IPS-18c (cell line): ENCODE data around the gene ACOT9.
"Not testable (repeated sequence)": the region's sequence is repeated elsewhere in the genome, so short reads cannot be mapped to it uniquely, and the experiment has no call there.

Experiments used
- H3K4me3 ChIP-seq: 2 replicates; pipeline ENCODE4 v1.7.0; 2013; ENCODE audit warnings: low read depth, mild to moderate bottlenecking, low read length, moderate library complexity; ENCODE audit not compliant: insufficient read depth
- H3K9me3 ChIP-seq: one replicate; pipeline ENCODE4 v1.6.1; 2013; ENCODE audit warnings: mild to moderate bottlenecking, low read length, moderate library complexity; ENCODE audit not compliant: control insufficient read depth, insufficient read depth

ACOT9 gene

DNA sequence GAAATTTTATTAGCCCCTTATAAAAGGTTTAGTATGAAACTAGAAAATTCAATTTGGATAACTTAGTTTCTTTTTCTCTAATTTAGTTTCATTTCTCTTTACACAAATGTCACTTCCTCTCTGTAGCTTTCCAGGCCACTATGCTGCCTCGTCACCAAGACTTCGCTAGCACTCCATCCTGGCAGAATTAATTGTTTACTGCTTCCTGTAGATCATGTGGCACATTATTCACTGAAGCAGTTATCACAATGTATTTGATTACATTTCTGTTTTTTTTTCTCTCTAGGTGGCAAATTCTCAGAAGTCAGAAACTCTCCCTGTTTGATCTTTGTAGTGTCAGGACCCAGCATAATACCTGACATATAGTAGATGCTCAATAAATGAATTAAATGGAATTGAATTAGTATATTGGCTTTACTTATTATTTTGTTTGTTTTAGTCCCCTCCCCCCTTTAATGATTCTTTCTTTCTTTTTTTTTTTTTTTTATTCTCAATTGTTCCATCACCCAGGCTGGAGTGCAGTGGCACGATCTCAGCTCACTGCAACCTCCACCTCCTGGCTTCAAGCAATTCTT is 30.6 kb upstream of the ACOT9 start:
- no peak overlapping the region for H3K4me3 ChIP-seq
- no peaks in the 10 kb centered on the region for H3K9me3 ChIP-seq

DNA sequence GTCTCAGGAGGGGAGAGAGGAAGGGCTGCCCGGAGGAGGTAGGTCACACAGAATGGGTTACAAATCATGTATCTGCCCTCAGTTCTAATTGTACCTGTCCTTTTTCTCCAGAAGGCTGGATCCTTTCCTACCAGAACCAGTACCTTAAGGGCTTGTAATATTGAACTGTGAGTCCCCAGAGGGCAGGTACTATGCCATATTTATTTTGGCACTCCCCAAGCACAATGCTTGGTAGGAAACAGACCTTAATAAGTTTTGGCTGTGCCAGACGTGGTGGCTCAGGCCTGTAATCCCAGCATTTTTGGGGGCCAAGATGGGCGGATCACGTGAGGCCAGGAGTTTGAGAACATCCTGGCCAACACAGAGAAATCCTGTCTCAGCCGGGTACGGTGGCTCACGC is 28.0 kb upstream of the ACOT9 start:
- not testable (repeated sequence) for H3K9me3 ChIP-seq, H3K4me3 ChIP-seq

DNA sequence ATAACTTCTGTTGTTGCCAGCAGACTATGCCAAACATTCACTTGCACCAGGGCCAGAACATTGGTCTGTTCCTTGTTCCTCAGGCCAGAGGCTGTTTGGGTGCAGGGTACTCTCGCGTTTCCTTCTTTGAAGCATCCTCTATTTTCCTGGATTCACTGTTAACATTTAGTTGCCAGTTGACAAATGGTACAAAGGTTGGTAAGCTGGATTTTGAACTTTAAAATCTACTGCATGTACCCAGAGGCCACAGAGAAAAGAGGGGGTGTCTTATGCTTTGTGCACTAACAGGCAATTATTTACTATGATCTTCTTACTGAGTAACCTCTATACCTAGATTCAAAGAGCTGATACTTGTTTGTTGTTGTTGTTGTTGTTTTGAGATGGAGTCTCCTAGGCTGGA is 27.1 kb upstream of the ACOT9 start:
- H3K4me3 ChIP-seq, result no peak overlapping the region
- no peaks in the 10 kb centered on the region for H3K9me3 ChIP-seq

DNA sequence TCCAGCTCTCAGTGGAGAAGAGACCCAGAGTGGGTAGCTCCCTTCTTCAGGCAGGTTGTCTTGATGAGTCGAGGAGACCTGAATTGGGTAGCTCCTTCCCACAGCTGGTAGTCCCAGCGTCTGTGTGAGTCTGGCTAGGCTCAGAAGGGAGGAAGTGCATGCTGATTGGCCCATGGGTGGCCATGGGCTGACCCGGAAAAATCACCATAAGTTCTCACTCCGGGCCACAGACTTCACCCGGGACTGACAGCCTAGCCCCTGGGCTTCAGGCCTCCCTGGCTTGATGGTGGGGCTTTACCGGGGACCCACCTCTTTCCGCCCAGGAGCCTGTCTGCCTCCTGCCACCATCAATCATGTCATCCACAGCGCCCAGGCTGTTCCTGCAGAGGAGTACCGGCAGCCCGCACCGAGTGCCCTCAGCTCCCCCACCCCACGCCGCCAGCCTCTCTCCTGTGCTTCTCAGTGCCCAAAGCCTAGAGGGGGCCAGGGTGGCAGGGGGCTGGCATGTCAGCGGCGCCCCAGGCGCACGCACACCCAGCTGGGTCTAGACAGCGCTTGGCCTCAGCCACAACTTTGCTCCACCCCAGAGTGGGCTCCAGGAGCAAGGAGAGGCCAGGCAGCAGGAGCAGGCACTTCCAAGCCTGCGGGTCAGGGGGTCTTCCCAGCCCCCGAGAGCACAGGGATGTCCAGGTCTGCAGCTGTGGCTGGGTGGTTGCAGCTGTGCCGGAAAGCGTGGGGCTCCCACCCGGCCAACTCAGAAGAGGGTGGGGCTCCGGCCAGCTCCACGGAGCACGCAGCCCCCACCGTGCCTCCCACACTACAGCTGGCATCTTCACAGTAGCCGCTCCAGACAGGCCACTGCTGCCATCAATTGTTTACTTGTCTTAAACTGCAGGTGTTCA is 23.8 kb upstream of the ACOT9 start:
- H3K4me3 ChIP-seq, result no peak overlapping the region
- no peaks in the 10 kb centered on the region for H3K9me3 ChIP-seq

DNA sequence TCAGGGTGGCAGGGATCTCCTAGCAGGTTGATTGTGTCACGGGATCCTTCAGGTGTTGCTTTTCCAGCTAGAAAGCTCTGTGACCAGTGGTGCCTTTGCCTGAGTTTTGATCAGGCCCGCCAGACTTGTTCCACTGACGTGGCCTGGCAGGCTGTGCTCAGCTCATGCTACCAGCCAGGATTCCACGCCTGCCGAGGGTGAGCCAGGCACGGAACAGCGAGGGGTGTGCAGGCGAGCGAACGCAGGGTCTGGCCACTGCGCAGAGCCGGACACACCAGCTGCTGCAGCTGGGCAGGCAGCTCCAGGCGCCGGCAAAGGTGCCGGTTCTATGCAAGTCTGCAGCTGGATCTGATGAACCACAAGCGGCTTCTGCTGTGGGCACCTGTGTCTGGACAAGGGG is 22.8 kb upstream of the ACOT9 start:
- no peak overlapping the region for H3K4me3 ChIP-seq
- H3K9me3 ChIP-seq, result no peaks in the 10 kb centered on the region

DNA sequence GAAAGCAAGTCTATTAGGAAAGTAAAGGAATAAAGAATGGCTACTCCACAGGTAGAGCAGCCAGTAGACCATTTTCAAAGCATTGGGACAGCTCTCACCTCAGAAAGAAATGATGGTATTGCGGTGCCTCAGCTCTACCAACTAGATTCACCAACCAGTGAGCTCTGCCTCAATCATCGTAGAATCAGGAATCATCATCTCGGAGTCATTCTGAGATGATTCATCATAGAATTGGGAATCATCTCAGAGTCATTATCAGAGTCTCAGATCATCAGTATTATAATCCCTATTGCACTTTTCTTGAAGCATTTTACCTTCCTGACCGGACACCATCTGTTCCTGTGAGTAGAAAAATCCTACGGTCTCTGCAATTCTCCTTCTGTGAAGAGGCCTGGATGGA is 22.4 kb upstream of the ACOT9 start:
- Histone ChIP-seq H3K4me3 (no peak overlapping the region), H3K9me3 (no peaks in the 10 kb centered on the region)

DNA sequence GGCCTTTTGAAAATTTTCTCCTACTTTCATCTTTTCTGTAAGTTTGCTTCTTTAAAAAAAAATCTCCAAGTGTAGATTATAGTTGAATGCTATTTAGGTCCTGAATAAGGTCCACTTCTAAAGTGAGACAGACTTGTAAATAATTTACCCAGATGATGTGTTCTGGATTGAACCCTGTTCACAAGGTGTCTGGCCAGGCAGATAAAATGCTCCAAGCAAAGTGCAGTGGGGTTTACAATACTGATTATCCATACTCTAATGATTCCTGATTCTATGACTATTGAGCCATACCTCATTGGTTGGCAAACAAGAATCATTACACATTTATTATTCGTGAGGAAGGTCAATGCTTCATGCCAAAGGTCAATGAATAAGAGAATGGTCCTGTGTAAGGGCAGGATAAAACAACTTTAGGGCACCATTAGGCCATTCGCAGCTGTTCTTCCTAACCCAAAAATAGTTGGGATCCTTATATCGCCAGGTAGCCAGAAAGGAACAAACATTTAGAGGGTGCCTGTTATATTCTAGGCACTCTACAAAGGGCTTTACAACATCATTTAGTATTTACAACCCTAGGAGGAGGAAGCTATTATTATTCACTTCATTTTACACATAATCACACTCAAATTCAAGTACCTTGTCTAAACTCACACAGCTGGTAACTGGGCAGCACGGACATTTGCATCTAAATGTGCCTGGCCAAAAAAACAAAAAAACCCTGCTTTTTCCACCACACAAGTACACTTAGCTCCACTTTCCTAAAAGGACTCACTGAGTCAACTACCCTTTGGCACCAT is 21.3 kb upstream of the ACOT9 start:
- no peaks in the 10 kb centered on the region for H3K9me3 ChIP-seq
- H3K4me3 ChIP-seq, result no peak overlapping the region

DNA sequence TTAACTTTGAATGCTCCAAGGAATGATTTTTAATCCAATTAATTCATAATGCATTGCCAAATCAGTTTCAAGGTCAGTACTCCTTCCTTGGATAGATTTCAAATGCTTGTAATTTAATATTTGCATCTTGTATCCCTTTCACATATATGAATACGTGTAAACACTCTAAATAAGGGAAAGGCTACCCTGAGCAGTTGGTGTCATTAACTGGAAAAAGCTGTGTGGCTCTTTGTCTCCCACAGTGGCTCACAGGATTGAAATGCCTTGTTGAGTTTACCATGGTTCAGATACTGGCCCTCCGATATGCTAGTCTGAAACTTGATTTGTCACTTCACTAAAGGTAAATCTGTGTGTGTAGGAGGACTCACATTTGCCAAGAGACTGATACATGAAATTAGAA is 16.7 kb upstream of the ACOT9 start:
- H3K9me3 ChIP-seq, result peaks cover 2% of the 10 kb centered on the region
- no peak overlapping the region for H3K4me3 ChIP-seq

DNA sequence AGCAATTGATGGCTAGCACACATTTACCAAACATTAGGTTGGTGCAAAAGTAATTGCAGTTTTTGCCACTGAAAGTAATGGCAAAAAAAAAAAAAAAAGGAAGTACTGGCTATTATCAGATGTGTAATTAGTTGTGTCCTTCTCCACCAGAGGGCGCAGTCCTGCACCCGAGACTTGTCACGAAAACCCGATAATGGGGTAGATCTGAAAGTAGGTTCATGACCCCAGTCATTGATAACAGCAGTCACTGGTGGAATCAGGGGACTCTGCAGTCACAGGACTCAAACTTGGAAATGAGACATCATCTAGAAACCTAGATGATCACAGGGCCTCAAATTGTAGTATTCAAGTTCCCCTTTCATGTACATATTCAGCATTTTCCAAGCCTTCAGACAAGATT is 13.1 kb upstream of the ACOT9 start:
- H3K4me3 ChIP-seq, result no peak overlapping the region
- H3K9me3 ChIP-seq, result peaks cover 2% of the 10 kb centered on the region

DNA sequence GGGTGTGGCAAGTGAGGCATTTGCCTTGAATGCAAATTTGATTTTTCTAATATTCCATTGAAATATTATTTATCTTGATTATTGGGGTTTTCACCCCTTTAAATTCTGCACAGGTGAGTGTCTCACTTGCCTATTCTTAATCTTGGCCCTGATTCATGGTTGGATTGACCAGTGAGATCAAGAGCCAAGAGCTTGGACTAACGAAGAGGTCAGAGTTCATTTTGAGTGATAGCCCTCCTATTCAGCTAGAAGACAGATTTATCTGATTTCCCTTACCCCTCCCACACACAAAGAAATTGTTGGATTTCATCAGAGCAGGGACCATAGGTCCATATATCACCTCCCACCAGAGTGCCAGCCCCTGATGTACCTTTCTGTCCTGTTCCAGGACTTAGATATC is 11.6 kb upstream of the ACOT9 start:
- Histone ChIP-seq H3K9me3 (peaks cover 2% of the 10 kb centered on the region), H3K4me3 (no peak overlapping the region)

DNA sequence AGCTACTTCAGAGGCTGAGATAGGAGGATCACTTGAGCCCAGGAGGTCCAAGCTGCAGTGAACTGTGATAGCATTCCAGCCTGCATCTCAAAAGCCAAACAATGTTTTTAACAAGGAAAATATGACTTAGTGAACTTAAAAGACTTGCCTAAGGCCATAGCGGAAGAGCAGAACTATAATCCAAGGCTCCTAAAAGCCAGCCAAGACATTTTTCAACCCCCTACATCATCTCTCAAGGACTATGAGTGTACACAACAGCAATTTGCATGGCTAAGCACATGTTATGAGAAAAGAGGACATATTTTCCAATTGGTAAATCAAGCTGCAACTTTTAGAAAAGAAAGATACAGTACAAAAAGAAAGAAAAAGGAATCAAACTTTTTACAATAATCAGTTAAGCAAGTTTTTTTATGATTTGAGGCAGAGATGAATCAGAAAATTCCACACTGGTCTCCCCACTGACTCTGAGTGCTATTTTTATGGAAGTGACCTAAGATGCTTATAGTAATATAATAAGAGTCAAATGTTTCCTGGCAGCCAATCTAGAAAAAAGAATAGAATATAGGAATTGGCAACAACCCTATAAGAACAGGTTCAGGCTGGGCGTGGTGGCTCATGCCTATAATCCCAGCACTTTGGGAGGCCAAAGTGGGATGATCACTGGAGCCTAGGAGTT is 9.8 kb upstream of the ACOT9 start:
- Histone ChIP-seq H3K9me3 (peaks cover 2% of the 10 kb centered on the region), H3K4me3 (no peak overlapping the region)

DNA sequence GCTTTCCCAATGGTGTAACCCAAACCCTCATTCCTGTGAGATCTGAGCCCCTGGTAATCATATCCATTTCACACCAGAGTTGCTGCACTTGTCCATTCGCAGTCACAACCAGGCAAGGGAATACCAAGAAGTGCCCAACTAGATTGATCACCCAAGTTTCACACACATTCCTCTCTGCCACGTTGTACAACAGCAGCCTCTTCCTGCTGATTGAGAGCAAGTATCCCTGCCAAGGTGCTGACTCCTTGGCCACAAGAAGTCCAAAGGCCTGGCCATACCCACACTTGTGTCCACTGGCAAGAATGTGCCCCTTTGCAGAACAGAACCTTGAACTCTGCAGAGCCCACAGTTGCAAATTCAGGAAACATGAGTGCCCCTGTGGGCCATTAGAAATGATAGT is 6.5 kb upstream of the ACOT9 start:
- Histone ChIP-seq H3K4me3 (no peak overlapping the region), H3K9me3 (no peaks in the 10 kb centered on the region)

DNA sequence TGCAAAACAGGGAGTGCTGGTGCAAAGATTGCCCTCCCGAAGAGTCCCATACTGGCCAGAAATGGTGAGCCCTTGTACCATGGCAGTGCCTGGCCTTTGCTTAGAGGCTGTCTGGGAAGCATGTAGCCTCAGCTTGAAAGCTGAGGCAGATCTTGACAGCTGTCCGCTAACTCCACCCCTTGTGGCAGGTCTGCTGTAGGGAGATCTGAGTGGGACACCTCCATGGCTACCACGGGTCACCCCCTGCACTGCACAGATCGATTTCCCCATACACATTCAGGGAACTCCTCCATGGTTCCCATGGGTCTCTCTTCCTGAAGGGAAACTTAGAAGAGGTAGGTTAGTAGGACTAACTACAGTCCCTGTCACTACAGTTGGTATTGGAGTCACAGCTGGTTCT is 6.1 kb upstream of the ACOT9 start:
- Histone ChIP-seq H3K9me3 (no peaks in the 10 kb centered on the region), H3K4me3 (no peak overlapping the region)

DNA sequence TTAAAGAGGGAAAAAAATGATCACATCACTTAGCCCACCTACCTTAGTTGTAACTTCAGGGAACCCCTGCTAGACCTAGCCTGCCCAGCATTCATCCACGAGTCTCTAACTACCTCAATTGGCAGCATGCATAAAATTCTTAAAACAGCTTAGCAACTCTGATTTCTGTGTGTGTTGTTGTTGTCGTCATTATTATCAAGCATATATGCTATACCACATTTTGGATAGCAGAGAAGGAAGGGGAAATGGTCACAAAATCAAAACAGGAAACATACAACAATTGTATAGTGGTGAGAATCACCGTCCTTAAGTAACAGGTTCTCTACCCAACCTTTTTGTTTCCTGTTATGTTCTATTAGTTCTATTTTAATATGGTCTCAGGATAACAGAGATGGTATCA is 2.7 kb upstream of the ACOT9 start:
- Histone ChIP-seq H3K4me3 (no peak overlapping the region), H3K9me3 (no peaks in the 10 kb centered on the region)

DNA sequence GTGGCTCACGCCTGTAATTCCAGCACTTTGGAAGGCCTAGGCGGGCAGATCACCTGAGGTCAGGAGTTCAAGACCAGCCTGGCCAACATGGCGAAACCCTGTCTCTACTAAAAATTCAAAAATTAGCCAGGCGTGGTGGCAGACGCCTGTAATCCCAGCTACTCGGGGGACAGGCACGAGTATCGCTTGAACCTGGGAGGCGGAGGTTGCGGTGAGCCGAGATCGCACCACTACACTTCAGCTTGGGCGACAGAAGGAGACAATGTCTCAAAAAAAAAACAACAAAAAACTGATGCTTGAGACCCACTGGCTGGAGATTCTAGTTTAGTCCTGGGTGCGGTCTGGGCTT is 521 bp upstream of the ACOT9 start:
- peak overlapping the region; percentile 66; the same call in 1 of the 2 replicates for H3K4me3 ChIP-seq
- H3K9me3 ChIP-seq, result not testable (repeated sequence)

DNA sequence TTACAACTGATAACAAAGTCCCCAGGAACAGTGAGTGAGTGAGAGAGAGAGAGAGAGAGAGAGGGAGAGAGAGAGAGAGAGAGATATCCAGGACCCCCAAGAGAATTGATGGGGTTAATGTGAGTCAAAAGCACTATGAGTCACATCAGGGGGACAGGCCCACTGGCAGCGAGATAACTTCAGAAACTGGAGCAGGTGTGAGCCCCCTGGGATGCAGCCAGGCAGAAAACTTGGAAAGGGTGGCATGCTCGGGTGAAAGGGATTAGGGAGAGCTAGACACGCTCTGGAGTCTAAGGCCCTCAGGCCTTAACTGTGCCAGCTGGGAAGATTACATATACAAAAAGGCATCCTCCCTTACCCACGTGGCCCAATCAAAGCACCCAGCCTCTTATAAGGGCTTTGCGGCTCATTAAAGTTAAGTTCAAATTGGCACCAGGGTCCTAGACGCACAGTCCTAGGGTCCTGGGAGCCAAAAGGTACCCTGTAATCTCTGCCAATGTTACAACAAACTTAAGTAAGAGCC is 841 bp downstream of the ACOT9 start:
- peak overlapping the region; percentile 66 for H3K4me3 ChIP-seq

DNA sequence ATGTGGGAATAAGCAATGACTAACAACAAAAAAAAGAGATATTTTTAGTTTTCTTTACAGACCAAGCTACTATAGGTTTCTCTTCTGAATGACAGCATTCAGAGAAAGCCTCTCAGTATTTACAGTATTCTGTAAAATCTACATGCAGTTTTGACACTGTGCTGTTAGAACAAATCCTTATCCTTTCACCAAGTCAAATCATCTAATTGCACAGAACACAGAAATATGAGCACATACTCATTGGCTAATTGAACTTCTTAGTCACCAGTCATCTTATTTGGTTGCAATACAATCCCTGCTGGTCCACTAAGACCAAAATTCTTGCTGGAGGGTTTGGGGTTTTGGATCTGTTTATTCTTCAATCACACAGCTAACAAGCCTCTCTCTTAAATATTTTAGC is 5.7 kb downstream of the ACOT9 start:
- Histone ChIP-seq H3K4me3 (no peak overlapping the region), H3K9me3 (no peaks in the 10 kb centered on the region)

More for the DNA sequence above, 841 bp downstream of the ACOT9 start:
- no peaks in the 10 kb centered on the region for H3K9me3 ChIP-seq
